ENCODE data around the gene MS4A15.

DNA sequence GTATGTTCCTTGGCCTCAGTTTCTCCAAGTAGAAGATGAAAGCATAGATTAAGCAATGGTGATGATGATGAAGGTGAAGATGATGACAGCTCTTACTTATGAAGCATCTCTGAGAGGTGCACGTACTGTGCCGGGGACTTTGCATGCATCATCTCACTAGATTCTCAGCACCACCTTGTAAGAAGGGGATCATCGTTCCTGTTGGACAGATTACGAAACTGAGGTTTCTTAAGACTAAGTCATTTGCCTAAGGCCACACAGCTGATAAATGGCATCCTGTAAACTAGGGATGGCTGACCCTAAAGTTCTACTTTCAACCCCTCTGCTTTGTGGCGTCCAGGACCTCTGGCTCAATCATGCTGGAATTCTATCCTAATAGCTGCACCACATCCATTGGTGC is 8.7 kb downstream of the MS4A15 start:
- TF ChIP-seq EP300 (IDR thresholded peaks at IDR 0.05) (no peak), POLR2A (IDR thresholded peaks at IDR 0.05) (no peak)
- TF ChIP-seq, protein P1, sequence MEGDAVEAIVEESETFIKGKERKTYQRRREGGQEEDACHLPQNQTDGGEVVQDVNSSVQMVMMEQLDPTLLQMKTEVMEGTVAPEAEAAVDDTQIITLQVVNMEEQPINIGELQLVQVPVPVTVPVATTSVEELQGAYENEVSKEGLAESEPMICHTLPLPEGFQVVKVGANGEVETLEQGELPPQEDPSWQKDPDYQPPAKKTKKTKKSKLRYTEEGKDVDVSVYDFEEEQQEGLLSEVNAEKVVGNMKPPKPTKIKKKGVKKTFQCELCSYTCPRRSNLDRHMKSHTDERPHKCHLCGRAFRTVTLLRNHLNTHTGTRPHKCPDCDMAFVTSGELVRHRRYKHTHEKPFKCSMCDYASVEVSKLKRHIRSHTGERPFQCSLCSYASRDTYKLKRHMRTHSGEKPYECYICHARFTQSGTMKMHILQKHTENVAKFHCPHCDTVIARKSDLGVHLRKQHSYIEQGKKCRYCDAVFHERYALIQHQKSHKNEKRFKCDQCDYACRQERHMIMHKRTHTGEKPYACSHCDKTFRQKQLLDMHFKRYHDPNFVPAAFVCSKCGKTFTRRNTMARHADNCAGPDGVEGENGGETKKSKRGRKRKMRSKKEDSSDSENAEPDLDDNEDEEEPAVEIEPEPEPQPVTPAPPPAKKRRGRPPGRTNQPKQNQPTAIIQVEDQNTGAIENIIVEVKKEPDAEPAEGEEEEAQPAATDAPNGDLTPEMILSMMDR (IDR thresholded peaks at IDR 0.05) = no peak

All from gastroesophageal sphincter (tissue), 3 donors.